H1 (cell line): ENCODE results near the gene MFRP.

Source experiments
- BRCA1 ChIP-seq: IDR thresholded peaks from 2 replicates; pipeline ENCODE4 v1.6.1; 2012; ENCODE audit warnings: low read depth, low read length, improper control_type of control experiment
- CEBPB ChIP-seq: IDR thresholded peaks from 2 replicates; pipeline ENCODE4 v1.6.1; 2012; ENCODE audit warnings: low read depth, low read length
- CTCF ChIP-seq, 3 experiments: IDR thresholded peaks; 1 replicate in 2 of 3; 2 replicates in 1 of 3; pipeline versions ENCODE4 v1.5.1 to v1.6.1; 2011; ENCODE audit warnings: low read length in 3 of 3, mild to moderate bottlenecking in 3 of 3, inconsistent platforms in 2 of 3, low read depth in 1 of 3, moderate library complexity in 1 of 3; ENCODE audit not compliant: insufficient read depth in 1 of 3; ENCODE audit errors: control extremely low read depth in 1 of 3
- POLR2AphosphoS5 ChIP-seq: IDR thresholded peaks from 2 replicates; pipeline ENCODE4 v1.6.1; 2011; ENCODE audit warnings: low read depth, low read length
- RBBP5 ChIP-seq: IDR thresholded peaks from 2 replicates; pipeline ENCODE4 v1.7.1; 2012; ENCODE audit warnings: low read depth, mild to moderate bottlenecking, inconsistent platforms, low read length, moderate library complexity, borderline replicate concordance
- SUZ12 ChIP-seq: fragments of 200-600 bp; sonication (generic); IDR thresholded peaks from 2 replicates; pipeline ENCODE4 v1.6.1; 2012; ENCODE audit warnings: mild to moderate bottlenecking, inconsistent platforms, low read length, moderate library complexity, mixed read lengths

GRCh38 chr11:119380827-119381180 lies 34.3 kb upstream of the MFRP start:
- TF ChIP-seq CTCF (IDR thresholded peaks at IDR 0.05; ENCODE audit: control extremely low read depth in 1 of 3, insufficient read depth in 1 of 3, low read depth in 1 of 3, low read length in 3 of 3) (no peak), SUZ12 (no peak), RBBP5 (no peak), BRCA1 (no peak), POLR2AphosphoS5 (no peak), CEBPB (no peak)
